Astrocyte (in vitro differentiated cells and primary cell): ENCODE data around the gene CDH10.

Experiments used
- EZH2 ChIP-seq: IDR thresholded peaks from 2 replicates; pipeline ENCODE4 v1.6.1; 2012; ENCODE audit warnings: mild to moderate bottlenecking, low read length, inconsistent platforms; ENCODE audit not compliant: insufficient read depth
- TF ChIP-seq, protein P1 (sequence below): IDR thresholded peaks from 2 replicates; pipeline ENCODE4 v1.5.1; 2011; ENCODE audit warnings: low read depth, mild to moderate bottlenecking, inconsistent platforms, low read length, moderate library complexity; ENCODE audit not compliant: insufficient read depth

DNA sequence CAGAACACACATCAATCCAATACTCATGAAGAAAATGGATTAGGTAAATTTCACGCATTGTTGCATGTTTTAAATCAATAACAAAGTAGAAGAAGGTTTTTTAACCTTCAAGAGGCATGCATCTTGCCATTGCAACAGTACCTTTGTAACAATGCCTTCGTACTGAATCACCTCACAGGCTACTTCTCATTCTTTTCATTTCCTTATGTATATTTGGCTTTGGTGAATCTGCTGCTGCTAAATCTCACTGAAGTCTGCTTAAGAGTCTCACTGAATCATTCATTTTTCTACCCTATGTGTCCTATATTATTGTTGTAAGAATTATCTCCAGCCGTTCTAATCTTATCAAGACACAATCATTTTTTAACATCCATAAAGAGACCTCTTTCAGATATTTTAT lies 152.5 kb downstream of the CDH10 start:
- TF ChIP-seq, protein P1, sequence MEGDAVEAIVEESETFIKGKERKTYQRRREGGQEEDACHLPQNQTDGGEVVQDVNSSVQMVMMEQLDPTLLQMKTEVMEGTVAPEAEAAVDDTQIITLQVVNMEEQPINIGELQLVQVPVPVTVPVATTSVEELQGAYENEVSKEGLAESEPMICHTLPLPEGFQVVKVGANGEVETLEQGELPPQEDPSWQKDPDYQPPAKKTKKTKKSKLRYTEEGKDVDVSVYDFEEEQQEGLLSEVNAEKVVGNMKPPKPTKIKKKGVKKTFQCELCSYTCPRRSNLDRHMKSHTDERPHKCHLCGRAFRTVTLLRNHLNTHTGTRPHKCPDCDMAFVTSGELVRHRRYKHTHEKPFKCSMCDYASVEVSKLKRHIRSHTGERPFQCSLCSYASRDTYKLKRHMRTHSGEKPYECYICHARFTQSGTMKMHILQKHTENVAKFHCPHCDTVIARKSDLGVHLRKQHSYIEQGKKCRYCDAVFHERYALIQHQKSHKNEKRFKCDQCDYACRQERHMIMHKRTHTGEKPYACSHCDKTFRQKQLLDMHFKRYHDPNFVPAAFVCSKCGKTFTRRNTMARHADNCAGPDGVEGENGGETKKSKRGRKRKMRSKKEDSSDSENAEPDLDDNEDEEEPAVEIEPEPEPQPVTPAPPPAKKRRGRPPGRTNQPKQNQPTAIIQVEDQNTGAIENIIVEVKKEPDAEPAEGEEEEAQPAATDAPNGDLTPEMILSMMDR, result no peak
- no peak for TF ChIP-seq EZH2
